Measurements from ENCODE around the gene KNDC1. TPM values are rescaled to one million over a fixed set of nuclear protein-coding genes. Genes with fewer than 3 reads are reported as not detected.

KNDC1 gene, protein sequence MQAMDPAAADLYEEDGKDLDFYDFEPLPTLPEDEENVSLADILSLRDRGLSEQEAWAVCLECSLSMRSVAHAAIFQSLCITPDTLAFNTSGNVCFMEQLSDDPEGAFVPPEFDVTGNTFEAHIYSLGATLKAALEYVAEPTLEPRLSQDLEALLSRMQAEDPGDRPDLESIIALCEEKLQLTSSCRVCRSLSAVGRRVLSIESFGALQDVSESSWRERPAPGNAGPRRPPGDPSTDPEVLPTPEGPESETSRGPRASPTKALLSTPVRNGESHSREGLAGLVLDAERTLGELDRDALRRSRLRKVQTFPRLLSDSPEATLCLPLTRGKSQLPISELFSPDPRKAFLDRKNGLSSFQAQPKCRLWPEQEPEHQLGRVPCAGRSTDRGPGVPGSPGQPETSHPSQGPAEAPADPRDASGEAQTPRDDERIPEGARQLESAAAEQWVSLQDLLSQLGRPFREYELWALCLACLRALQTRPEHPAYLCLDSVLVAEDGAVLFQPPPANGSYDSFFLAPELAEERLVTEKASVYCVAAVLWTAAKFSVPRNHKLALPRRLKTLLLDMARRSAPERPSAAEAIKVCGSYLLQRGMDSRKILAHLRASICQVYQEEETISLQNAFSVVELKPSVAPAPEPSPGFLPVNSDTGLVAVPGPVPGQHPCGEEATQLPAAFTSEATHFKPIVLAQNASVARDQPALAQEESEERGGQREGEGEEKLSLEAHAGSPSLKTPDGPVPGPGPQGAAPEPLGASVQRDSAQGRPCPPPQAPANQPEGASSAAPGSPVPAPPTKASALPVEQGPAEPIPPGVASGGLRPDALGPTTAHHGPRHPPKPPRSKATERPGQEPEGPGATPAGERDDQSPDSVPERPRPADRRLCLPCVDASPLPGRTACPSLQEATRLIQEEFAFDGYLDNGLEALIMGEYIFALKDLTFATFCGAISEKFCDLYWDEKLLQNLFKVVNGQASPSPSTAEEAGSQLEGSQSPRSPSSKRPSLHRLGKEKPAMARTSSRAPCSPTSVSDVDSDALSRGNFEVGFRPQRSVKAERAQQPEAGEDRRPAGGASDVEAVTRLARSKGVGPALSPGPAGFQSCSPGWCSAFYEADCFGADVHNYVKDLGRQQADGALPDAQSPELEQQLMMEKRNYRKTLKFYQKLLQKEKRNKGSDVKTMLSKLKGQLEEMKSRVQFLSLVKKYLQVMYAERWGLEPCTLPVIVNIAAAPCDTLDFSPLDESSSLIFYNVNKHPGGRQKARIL (N-terminal part only)
- 1.3 and 3.2 TPM in 2 replicates for total RNA-seq

DNA sequence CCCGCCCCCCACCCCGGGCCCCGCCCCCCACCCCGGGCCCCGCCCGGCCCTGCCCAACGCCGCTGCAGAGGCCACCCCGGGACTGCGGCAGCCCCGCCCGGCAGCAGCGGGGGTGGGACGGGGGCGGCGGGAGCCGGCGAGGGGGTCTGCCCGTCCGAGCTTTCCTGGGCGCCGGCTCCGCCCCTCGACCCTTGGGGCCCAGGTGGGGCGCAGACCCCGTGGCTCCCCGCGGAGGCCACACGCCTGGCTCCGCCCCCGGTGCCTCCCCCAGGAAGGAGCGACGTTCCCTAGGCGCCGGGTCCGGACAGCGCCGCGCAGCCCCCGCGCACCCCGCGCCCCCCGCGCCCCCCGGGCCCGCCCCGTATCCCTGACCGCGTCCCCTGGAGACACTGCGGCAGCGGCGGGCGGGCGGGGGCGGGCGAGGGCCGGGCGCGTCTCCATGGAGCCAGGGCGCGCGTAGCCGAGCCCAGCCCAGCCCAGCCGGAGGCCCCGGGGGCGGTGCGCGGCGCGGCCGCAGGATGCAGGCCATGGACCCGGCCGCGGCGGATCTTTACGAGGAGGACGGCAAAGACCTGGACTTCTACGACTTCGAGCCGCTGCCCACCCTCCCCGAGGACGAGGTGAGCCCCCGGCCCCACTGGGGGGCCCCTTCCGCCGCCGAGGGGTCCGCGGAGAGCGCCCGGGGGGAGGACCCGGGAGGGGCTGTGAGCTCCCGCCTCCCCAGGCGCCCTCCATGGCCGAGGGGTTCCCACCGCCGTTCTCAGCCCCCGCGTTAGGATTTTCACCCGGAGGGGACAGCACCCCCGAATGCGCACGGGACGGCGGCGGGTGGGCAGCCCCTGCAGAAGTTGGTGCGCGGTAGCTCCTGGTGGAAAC is at the start of gene KNDC1:
Gene KNDC1 (plus strand): TSS at position 270 of the 876 bp plus-strand sequence. CDS start 249 bp downstream, at position 519.

DNA sequence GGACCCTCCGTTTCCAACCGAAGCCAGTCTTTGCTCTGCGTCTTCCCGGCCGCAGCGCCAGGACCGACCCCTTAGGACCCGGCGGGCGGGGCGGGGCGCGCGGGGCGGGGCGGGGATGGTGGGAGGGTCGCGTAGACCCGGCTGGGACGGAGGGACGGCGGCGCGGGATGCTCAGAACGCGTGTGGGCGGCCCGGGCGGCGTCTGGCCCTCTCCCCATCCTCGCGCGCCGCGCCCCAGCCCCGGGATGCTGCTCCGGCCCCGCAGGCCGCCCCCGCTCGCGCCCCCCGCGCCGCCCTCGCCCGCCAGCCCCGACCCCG is 70.0 kb downstream of the KNDC1 start, which contains the start of gene UTF1:
Gene UTF1 (plus strand): TSS at position 174 of the 318 bp plus-strand sequence. CDS start 72 bp downstream, at position 246.

DNA sequence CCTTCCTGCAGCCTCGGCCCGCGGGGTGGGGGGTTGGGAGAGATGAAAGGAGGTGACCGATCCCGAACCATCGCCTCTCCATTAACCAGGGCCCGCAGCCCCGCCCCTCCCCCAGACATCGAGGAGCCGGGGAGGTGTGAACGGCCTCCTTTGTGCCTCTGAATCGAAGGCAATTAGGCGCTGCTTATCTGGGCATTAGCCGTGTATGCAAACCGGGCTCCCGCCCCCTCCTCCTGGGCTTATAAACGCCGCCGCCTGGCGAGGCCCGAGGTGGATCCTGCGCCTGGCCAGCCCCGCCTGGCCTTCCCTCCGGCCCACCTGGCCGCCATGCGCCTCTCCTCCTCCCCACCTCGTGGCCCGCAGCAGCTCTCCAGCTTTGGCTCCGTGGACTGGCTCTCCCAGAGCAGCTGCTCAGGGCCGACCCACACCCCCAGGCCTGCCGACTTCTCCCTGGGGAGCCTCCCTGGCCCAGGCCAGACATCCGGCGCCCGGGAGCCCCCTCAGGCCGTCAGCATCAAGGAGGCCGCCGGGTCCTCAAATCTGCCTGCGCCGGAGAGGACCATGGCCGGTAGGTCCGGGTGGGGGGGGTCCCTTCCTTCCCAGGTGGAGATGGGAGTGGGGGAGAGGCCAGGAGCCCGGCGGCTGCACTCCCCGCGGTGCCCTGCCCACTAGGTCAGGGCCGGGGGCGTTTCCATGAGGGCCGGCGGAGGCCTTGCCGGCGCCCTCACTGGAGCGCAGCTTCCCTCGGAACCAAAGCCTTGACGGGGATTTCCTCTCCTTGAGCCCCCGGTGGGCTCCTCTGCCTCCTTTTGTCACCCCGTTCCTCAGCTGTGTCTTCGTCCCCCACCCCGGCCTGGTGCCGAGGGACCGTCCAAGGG is 77.8 kb downstream of the KNDC1 start, which contains the start of gene VENTX:
Gene VENTX (plus strand): TSS at position 268 of the 878 bp plus-strand sequence. CDS start 60 bp downstream, at position 328.

Other genes starting within 250 kb of the KNDC1 start
- 0.87 and 1.1 TPM in 2 replicates for gene CFAP46, start 217.6 kb upstream of the KNDC1 start, total RNA-seq
- gene ADGRA1, start 72.3 kb upstream of the KNDC1 start, total RNA-seq = not detected in 2 replicates
- 0.12 TPM in 1 of 2 replicates, not detected in the other for gene UTF1, start 70.0 kb downstream of the KNDC1 start, total RNA-seq
- gene VENTX, start 77.6 kb downstream of the KNDC1 start, total RNA-seq = not detected in 2 replicates
- 8.1 and 11.0 TPM in 2 replicates for gene ADAM8, start 116.6 kb downstream of the KNDC1 start, total RNA-seq
- gene TUBGCP2, start 148.7 kb downstream of the KNDC1 start, total RNA-seq = 71.4 and 103 TPM in 2 replicates
- 27.7 and 41.9 TPM in 2 replicates for gene ZNF511, start 148.7 kb downstream of the KNDC1 start, total RNA-seq
- gene CALY, start 176.7 kb downstream of the KNDC1 start, total RNA-seq = 0.25 TPM in 1 of 2 replicates, not detected in the other
- not detected in 2 replicates for gene PRAP1, start 187.2 kb downstream of the KNDC1 start, total RNA-seq
- gene FUOM, start 197.8 kb downstream of the KNDC1 start, total RNA-seq = 9.5 and 10.1 TPM in 2 replicates
- 52.3 and 55.4 TPM in 2 replicates for gene ECHS1, start 213.1 kb downstream of the KNDC1 start, total RNA-seq
- gene PAOX, start 219.0 kb downstream of the KNDC1 start, total RNA-seq = 4.0 and 9.2 TPM in 2 replicates
- 37.6 and 38.5 TPM in 2 replicates for gene MTG1, start 233.9 kb downstream of the KNDC1 start, total RNA-seq

Measured in uterine smooth muscle cell (primary cell).